ENCODE results near the gene TMEM61. TPM values are rescaled to one million over a fixed set of nuclear protein-coding genes. Genes with fewer than 3 reads are reported as not detected.

The TMEM61 gene
- total and polyA plus RNA-seq, 8 donors: 0.55 to 130 (median 1.6) TPM; not detected in 1

- WGBS, 5 donors: 52 to 82% (median 74%) methylated on average over 2 of the region's 2 CpGs
- H3K36me3 ChIP-seq: no peaks in the 10 kb centered on the region
- H3K4me1 ChIP-seq: peaks cover 4 to 47% (median 17%) of the 10 kb centered on the region in 4 donors
- no peak overlapping the region for H3K4me3 ChIP-seq
- H3K27me3 ChIP-seq: peaks cover 0 to 12% (median 0%) of the 10 kb centered on the region in 3 donors
- no peak for DNase-seq
- TF ChIP-seq POLR2AphosphoS5 (IDR thresholded peaks at IDR 0.05) (no peak), EP300 (IDR thresholded peaks at IDR 0.05) (no peak)
- TF ChIP-seq, protein P1, sequence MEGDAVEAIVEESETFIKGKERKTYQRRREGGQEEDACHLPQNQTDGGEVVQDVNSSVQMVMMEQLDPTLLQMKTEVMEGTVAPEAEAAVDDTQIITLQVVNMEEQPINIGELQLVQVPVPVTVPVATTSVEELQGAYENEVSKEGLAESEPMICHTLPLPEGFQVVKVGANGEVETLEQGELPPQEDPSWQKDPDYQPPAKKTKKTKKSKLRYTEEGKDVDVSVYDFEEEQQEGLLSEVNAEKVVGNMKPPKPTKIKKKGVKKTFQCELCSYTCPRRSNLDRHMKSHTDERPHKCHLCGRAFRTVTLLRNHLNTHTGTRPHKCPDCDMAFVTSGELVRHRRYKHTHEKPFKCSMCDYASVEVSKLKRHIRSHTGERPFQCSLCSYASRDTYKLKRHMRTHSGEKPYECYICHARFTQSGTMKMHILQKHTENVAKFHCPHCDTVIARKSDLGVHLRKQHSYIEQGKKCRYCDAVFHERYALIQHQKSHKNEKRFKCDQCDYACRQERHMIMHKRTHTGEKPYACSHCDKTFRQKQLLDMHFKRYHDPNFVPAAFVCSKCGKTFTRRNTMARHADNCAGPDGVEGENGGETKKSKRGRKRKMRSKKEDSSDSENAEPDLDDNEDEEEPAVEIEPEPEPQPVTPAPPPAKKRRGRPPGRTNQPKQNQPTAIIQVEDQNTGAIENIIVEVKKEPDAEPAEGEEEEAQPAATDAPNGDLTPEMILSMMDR (IDR thresholded peaks at IDR 0.05): no peak
- intact Hi-C loops (cut with DNase I; ENCODE audit: low total_unique reads): no loop called here
- H3K27ac ChIP-seq: no peak overlapping the region
- no peaks in the 10 kb centered on the region for H3K9me3 ChIP-seq
Observed at GRCh38 chr1:54987427-54987826, 7.0 kb downstream of the TMEM61 start.

GRCh38 chr1:54987919-54988705 lies 7.7 kb downstream of the TMEM61 start:
- H3K27me3 ChIP-seq: peaks cover 0 to 11% (median 0%) of the 10 kb centered on the region in 3 donors
- H3K27ac ChIP-seq: peak overlapping the region in 2 of 5 donors; percentile 35 to 61
- DNase-seq: peak in 1 of 2 donors; percentile 39
- WGBS, 5 donors: 81 to 87% (median 82%) methylated on average over 8 of the region's 8 CpGs
- H3K36me3 ChIP-seq: no peaks in the 10 kb centered on the region
- no peaks in the 10 kb centered on the region for H3K9me3 ChIP-seq
- TF ChIP-seq POLR2AphosphoS5 (IDR thresholded peaks at IDR 0.05) (no peak), EP300 (IDR thresholded peaks at IDR 0.05) (no peak), POLR2A (IDR thresholded peaks at IDR 0.05) (no peak)
- TF ChIP-seq, protein P1 (IDR thresholded peaks at IDR 0.05): no peak
- peaks cover 4 to 41% (median 17%) of the 10 kb centered on the region in 4 donors for H3K4me1 ChIP-seq
- no peak overlapping the region for H3K4me3 ChIP-seq
- intact Hi-C loops (cut with DNase I; ENCODE audit: low total_unique reads): no loop called here

- intact Hi-C loops (cut with DNase I; ENCODE audit: low total_unique reads): no loop called here
- H3K27ac ChIP-seq: peak overlapping the region in 2 of 5 donors; percentile 35 to 61
- no peak for TF ChIP-seq POLR2A (IDR thresholded peaks at IDR 0.05)
- TF ChIP-seq POLR2AphosphoS5 (IDR thresholded peaks at IDR 0.05): no peak
- TF ChIP-seq, protein P1 (IDR thresholded peaks at IDR 0.05): no peak
- no peak for TF ChIP-seq EP300 (IDR thresholded peaks at IDR 0.05)
- 86 to 99% (median 95%) methylated on average over 4 of the region's 4 CpGs for WGBS, 5 donors
- no peak for DNase-seq
- no peaks in the 10 kb centered on the region for H3K36me3 ChIP-seq
- peaks cover 0 to 6% (median 0%) of the 10 kb centered on the region in 3 donors for H3K27me3 ChIP-seq
- H3K9me3 ChIP-seq: no peaks in the 10 kb centered on the region
- H3K4me3 ChIP-seq: no peak overlapping the region
- H3K4me1 ChIP-seq: peaks cover 4 to 38% (median 17%) of the 10 kb centered on the region in 4 donors
Observed at GRCh38 chr1:54988975-54989374, 8.5 kb downstream of the TMEM61 start.

DNA sequence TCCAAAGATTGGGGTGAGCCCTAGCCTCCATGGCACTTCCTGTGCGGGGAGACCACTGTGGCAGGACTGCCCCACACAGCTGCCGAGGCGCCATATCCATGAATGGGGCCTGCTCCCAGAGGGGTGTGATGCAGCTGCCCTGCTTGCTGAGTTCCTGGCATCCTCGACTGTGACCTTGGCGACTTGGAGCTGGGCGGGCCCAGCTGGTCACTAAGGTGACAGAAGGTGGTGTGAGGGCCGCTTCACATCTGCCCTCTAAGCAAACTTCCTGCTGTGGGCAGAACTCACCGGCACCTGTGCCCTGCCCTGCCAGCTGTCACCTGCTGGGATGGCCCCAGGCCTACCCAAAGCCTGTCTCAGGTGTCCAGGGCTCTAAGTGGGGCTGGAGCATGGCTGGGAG lies 9.0 kb downstream of the TMEM61 start:
- DNase-seq: peak; percentile 57 to 71
- 55 to 70% (median 57%) methylated on average over 3 to 8 of the region's 8 CpGs for WGBS, 5 donors
- H3K27ac ChIP-seq: peak overlapping the region in 2 of 5 donors; percentile 35 to 61
- intact Hi-C loops (cut with DNase I; ENCODE audit: low total_unique reads): no loop called here
- no peaks in the 10 kb centered on the region for H3K9me3 ChIP-seq
- H3K27me3 ChIP-seq: peaks cover 0 to 6% (median 0%) of the 10 kb centered on the region in 3 donors
- no peaks in the 10 kb centered on the region for H3K36me3 ChIP-seq
- no peak overlapping the region for H3K4me3 ChIP-seq
- H3K4me1 ChIP-seq: peaks cover 4 to 34% (median 17%) of the 10 kb centered on the region in 4 donors
- no peak for TF ChIP-seq EP300 (IDR thresholded peaks at IDR 0.05)
- peak in 2 of 3 donors; percentile 42 to 49 for TF ChIP-seq POLR2AphosphoS5 (IDR thresholded peaks at IDR 0.05)
- TF ChIP-seq, protein P1 (IDR thresholded peaks at IDR 0.05): no peak
- no peak for TF ChIP-seq POLR2A (IDR thresholded peaks at IDR 0.05)

All from stomach (tissue), 9 donors.